ENCODE measurements around the gene CDYL2.

- TF ChIP-seq SIN3A (IDR thresholded peaks at IDR 0.05; ENCODE audit: borderline replicate concordance, insufficient read depth, low read length) (no peak), POLR2AphosphoS5 (IDR thresholded peaks at IDR 0.05; ENCODE audit: low read depth, low read length) (no peak), TAF1 (IDR thresholded peaks at IDR 0.05; ENCODE audit: borderline replicate concordance, insufficient read depth, low read length) (no peak), FOXP2 (optimal IDR thresholded peaks at IDR 0.05; ENCODE audit: borderline replicate concordance, extremely low read depth, extremely low read length, insufficient read depth) (no peak)
- TF ChIP-seq, protein P1, sequence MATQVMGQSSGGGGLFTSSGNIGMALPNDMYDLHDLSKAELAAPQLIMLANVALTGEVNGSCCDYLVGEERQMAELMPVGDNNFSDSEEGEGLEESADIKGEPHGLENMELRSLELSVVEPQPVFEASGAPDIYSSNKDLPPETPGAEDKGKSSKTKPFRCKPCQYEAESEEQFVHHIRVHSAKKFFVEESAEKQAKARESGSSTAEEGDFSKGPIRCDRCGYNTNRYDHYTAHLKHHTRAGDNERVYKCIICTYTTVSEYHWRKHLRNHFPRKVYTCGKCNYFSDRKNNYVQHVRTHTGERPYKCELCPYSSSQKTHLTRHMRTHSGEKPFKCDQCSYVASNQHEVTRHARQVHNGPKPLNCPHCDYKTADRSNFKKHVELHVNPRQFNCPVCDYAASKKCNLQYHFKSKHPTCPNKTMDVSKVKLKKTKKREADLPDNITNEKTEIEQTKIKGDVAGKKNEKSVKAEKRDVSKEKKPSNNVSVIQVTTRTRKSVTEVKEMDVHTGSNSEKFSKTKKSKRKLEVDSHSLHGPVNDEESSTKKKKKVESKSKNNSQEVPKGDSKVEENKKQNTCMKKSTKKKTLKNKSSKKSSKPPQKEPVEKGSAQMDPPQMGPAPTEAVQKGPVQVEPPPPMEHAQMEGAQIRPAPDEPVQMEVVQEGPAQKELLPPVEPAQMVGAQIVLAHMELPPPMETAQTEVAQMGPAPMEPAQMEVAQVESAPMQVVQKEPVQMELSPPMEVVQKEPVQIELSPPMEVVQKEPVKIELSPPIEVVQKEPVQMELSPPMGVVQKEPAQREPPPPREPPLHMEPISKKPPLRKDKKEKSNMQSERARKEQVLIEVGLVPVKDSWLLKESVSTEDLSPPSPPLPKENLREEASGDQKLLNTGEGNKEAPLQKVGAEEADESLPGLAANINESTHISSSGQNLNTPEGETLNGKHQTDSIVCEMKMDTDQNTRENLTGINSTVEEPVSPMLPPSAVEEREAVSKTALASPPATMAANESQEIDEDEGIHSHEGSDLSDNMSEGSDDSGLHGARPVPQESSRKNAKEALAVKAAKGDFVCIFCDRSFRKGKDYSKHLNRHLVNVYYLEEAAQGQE (IDR thresholded peaks at IDR 0.05; ENCODE audit: insufficient read depth in 1 of 2, low read depth in 2 of 2, low read length in 2 of 2) = no peak
These were observed 8.2 kb upstream of the CDYL2 start for GRCh38 chr16:80812593-80812992.
